CD4-positive, alpha-beta T cell (primary cell): ENCODE data around the gene TOMM7. TPM values are rescaled to one million over a fixed set of nuclear protein-coding genes. Genes with fewer than 3 reads are reported as not detected.

Experiments used
- ATAC-seq: fragments of 200-7000 bp; cut with Tn5 transposase; one replicate; pipeline ENCODE4 v1.10.0; 2022; ENCODE audit warnings: mild to moderate bottlenecking; ENCODE audit not compliant: poor library complexity
- CTCF ChIA-PET: fragments of 350-600 bp; sonication (Branson Sonifier 250); formaldehyde crosslinking; loops from one replicate; lab custom pipeline; 2021; ENCODE audit warnings: antibody characterized with exemption, inconsistent platforms; lab: Charles Lee
- POLR2A ChIA-PET: fragments of 350-600 bp; sonication (Branson Sonifier 250); formaldehyde crosslinking; loops from one replicate; lab custom pipeline; 2021; ENCODE audit warnings: antibody characterized with exemption, inconsistent platforms; lab: Charles Lee
- DNase-seq, 14 experiments: peaks; one replicate each; pipeline ENCODE4 v3.0.0-alpha.2; 2013 to 2020; ENCODE audit warnings: mixed read lengths in 2 of 14
- H3K27ac ChIP-seq, 2 donors: one replicate each; pipeline versions ENCODE4 v1.5.1 to v1.7.0; 2013; ENCODE audit warnings: low read length in 2 of 2, low read depth in 1 of 2, mild to moderate bottlenecking in 1 of 2
- H3K27me3 ChIP-seq, 2 experiments: 1 replicate in 1 of 2; 2 replicates in 1 of 2; pipeline versions ENCODE4 v1.6.1 to v1.7.0; 2013; ENCODE audit warnings: low read length in 2 of 2, control low read depth in 1 of 2, mild to moderate bottlenecking in 1 of 2, moderate library complexity in 1 of 2; ENCODE audit not compliant: insufficient read depth in 2 of 2, control insufficient read depth in 1 of 2
- H3K36me3 ChIP-seq: one replicate; pipeline ENCODE4 v1.6.1; 2013; ENCODE audit warnings: low read length, control low read depth; ENCODE audit not compliant: insufficient read depth
- H3K4me1 ChIP-seq: one replicate; pipeline ENCODE4 v1.6.1; 2013; ENCODE audit warnings: low read length, control low read depth; ENCODE audit not compliant: insufficient read depth
- H3K4me3 ChIP-seq: one replicate; pipeline ENCODE4 v1.5.1; 2013; ENCODE audit warnings: mild to moderate bottlenecking, low read length, moderate library complexity
- H3K9me3 ChIP-seq, 2 experiments: 1 replicate in 1 of 2; 2 replicates in 1 of 2; pipeline versions ENCODE4 v1.6.1 to v1.7.0; 2013; ENCODE audit warnings: low read length in 2 of 2, mild to moderate bottlenecking in 2 of 2, control low read depth in 1 of 2, moderate library complexity in 1 of 2; ENCODE audit not compliant: control insufficient read depth in 1 of 2, insufficient read depth in 1 of 2
- H3K27ac Mint-ChIP-seq: one replicate; pipeline ENCODE4 v1.8.0; 2020; ENCODE audit warnings: mixed read lengths
- H3K27me3 Mint-ChIP-seq: one replicate; pipeline ENCODE4 v1.8.0; 2021; ENCODE audit warnings: mixed read lengths
- H3K36me3 Mint-ChIP-seq: one replicate; pipeline ENCODE4 v1.8.0; 2021; ENCODE audit warnings: low read depth, mixed read lengths
- H3K4me1 Mint-ChIP-seq: one replicate; pipeline ENCODE4 v1.8.0; 2021; ENCODE audit warnings: low read depth, mixed read lengths
- H3K4me3 Mint-ChIP-seq: one replicate; pipeline ENCODE4 v1.8.0; 2020; ENCODE audit warnings: mild to moderate bottlenecking, mixed read lengths
- H3K9me3 Mint-ChIP-seq: one replicate; pipeline ENCODE4 v1.8.0; 2020; ENCODE audit warnings: mixed read lengths
- CTCF ChIP-seq: fragments of 200-600 bp; IDR thresholded peaks from one replicate; pipeline ENCODE4 v1.8.0; 2022; ENCODE audit warnings: antibody characterized with exemption, mild to moderate bottlenecking
- intact Hi-C, 2 experiments: fragments of 100-400 bp; cut with DNase I in 1 of 2; cut with micrococcal nuclease in 1 of 2; formaldehyde crosslinking; loops; one replicate each; pipeline versions ENCODE4 v1.15.1 to v1.9.0; 2023 to 2025; cut with DNase I, micrococcal nuclease
- total RNA-seq, 174 experiments: library from RNA in 2 of 174; stranded (reverse) in 2 of 174; gene quantifications; one replicate each; pipeline ENCODE4 v1.2.3 and lab custom pipeline; 2021 to 2026

TOMM7 gene
- total RNA-seq, 2 experiments from 2014 or later = 503 to 549 TPM

GRCh38 chr7:22833957-22834356 is 11.3 kb upstream of the TOMM7 start:
- CTCF ChIA-PET = interaction anchor here (1.3 kb wide), 1 partner anchor 10 kb away, joined by 3 read pairs; no protein-coding TSS in a partner anchor

GRCh38 chr7:22833113-22833855 is 10.6 kb upstream of the TOMM7 start:
- no peak overlapping the region for H3K4me3 ChIP-seq
- POLR2A ChIA-PET = interaction anchor here (0.7 kb wide), 1 partner anchor 173 kb away, joined by 3 read pairs; no protein-coding TSS in a partner anchor
- Mint-ChIP-seq H3K27ac (no peak overlapping the region), H3K27me3 (peaks cover 6% of the 10 kb centered on the region), H3K9me3 (no peaks in the 10 kb centered on the region), H3K36me3 (no peaks in the 10 kb centered on the region), H3K4me3 (no peak overlapping the region), H3K4me1 (no peaks in the 10 kb centered on the region)
- H3K36me3 ChIP-seq = no peaks in the 10 kb centered on the region
- CTCF ChIA-PET = no interaction called here
- no peak overlapping the region for H3K27ac ChIP-seq
- H3K4me1 ChIP-seq = no peaks in the 10 kb centered on the region
- DNase-seq = no peak
- peaks cover 0 to 9% of the 10 kb centered on the region in 2 experiments for H3K27me3 ChIP-seq
- no peak for ATAC-seq
- TF ChIP-seq CTCF = no peak
- intact Hi-C loops = no loop called here
- H3K9me3 ChIP-seq = no peaks in the 10 kb centered on the region

More at GRCh38 chr7:22833957-22834356, 11.3 kb upstream of the TOMM7 start:
- DNase-seq (no peak), ATAC-seq (no peak)
- no peak overlapping the region for H3K4me3 ChIP-seq
- no peaks in the 10 kb centered on the region for H3K4me1 Mint-ChIP-seq
- intact Hi-C loops = no loop called here
- H3K36me3 ChIP-seq = no peaks in the 10 kb centered on the region
- no peak overlapping the region for H3K27ac ChIP-seq
- POLR2A ChIA-PET = no interaction called here
- H3K4me3 Mint-ChIP-seq = no peak overlapping the region
- no peaks in the 10 kb centered on the region for H3K9me3 Mint-ChIP-seq
- no peak overlapping the region for H3K27ac Mint-ChIP-seq
- H3K4me1 ChIP-seq = no peaks in the 10 kb centered on the region
- H3K27me3 Mint-ChIP-seq = peaks cover 6% of the 10 kb centered on the region
- H3K27me3 ChIP-seq = peaks cover 2 to 9% of the 10 kb centered on the region in 2 experiments
- H3K36me3 Mint-ChIP-seq = no peaks in the 10 kb centered on the region
- no peaks in the 10 kb centered on the region for H3K9me3 ChIP-seq
- no peak for TF ChIP-seq CTCF

GRCh38 chr7:22832401-22832800 is 9.8 kb upstream of the TOMM7 start:
- Mint-ChIP-seq H3K27me3 (peaks cover 8% of the 10 kb centered on the region), H3K27ac (no peak overlapping the region), H3K4me3 (no peak overlapping the region), H3K9me3 (no peaks in the 10 kb centered on the region), H3K4me1 (no peaks in the 10 kb centered on the region), H3K36me3 (no peaks in the 10 kb centered on the region)
- H3K36me3 ChIP-seq = no peaks in the 10 kb centered on the region
- H3K27ac ChIP-seq = no peak overlapping the region
- ATAC-seq (no peak), DNase-seq (no peak)
- no peak overlapping the region for H3K4me3 ChIP-seq
- no peak for TF ChIP-seq CTCF
- POLR2A ChIA-PET = interaction anchor here (0.7 to 1.2 kb wide), 2 partner anchors 14 to 172 kb away, joined by 3 read pairs; no protein-coding TSS in a partner anchor
- intact Hi-C loops = no loop called here
- CTCF ChIA-PET = no interaction called here
- no peaks in the 10 kb centered on the region for H3K9me3 ChIP-seq
- H3K27me3 ChIP-seq = peaks cover 0 to 8% of the 10 kb centered on the region in 2 experiments
- no peaks in the 10 kb centered on the region for H3K4me1 ChIP-seq
